Calu3 (cell line): ENCODE results near the gene CCDC85C. TPM values are rescaled to one million over a fixed set of nuclear protein-coding genes. Genes with fewer than 3 reads are reported as not detected.

Experiments used
- BruUV-seq: library from RNA; stranded (reverse); fragments of 400-500 nt; replicated peaks from 2 replicates; lab custom pipeline; 2021; lab: Mats Ljungman, UMichigan
- CTCF ChIA-PET: fragments of 300-600 bp; sonication (Branson Sonifier 250); formaldehyde crosslinking; loops from one replicate; lab custom pipeline; 2022; ENCODE audit warnings: antibody characterized with exemption; lab: Charles Lee
- DNase-seq: peaks from one replicate; pipeline ENCODE4 v3.0.0; 2022
- H3K27ac Mint-ChIP-seq: one replicate; pipeline ENCODE4 v1.8.0; 2022; ENCODE audit warnings: mixed read lengths; ENCODE audit not compliant: unreplicated experiment
- H3K27me3 Mint-ChIP-seq: one replicate; pipeline ENCODE4 v1.8.0; 2022; ENCODE audit warnings: mixed read lengths; ENCODE audit not compliant: unreplicated experiment
- H3K36me3 Mint-ChIP-seq: one replicate; pipeline ENCODE4 v1.8.0; 2022; ENCODE audit warnings: mild to moderate bottlenecking, moderate library complexity, mixed read lengths; ENCODE audit not compliant: insufficient read depth, unreplicated experiment
- H3K4me1 Mint-ChIP-seq: one replicate; pipeline ENCODE4 v1.8.0; 2022; ENCODE audit warnings: mild to moderate bottlenecking, low read depth, mixed read lengths; ENCODE audit not compliant: unreplicated experiment
- H3K4me3 Mint-ChIP-seq: one replicate; pipeline ENCODE4 v1.8.0; 2022; ENCODE audit warnings: mild to moderate bottlenecking, low read depth, moderate library complexity, mixed read lengths; ENCODE audit not compliant: unreplicated experiment
- H3K9me3 Mint-ChIP-seq: one replicate; pipeline ENCODE4 v1.8.0; 2022; ENCODE audit warnings: low read depth, mixed read lengths; ENCODE audit not compliant: unreplicated experiment
- CTCF ChIP-seq: fragments of 200-600 bp; IDR thresholded peaks from one replicate; pipeline ENCODE4 v1.8.0; 2022; ENCODE audit warnings: antibody characterized with exemption; ENCODE audit not compliant: unreplicated experiment
- intact Hi-C: fragments of 100-400 bp; cut with micrococcal nuclease; formaldehyde crosslinking; loops from one replicate; pipeline ENCODE4 v1.10.0; 2022; ENCODE audit not compliant: unreplicated experiment
- total RNA-seq: library from RNA; stranded (reverse); gene quantifications from 2 replicates; pipeline ENCODE4 v1.2.3, GENCODE V29; 2022

The CCDC85C gene
- total RNA-seq, 1 experiment from 2014 or later, result 45.1 TPM

GRCh38 chr14:99560403-99560802 lies 43.6 kb downstream of the CCDC85C start:
- Mint-ChIP-seq H3K4me3 (no peak overlapping the region), H3K27ac (no peak overlapping the region), H3K27me3 (no peaks in the 10 kb centered on the region), H3K9me3 (no peaks in the 10 kb centered on the region), H3K4me1 (peaks cover 48% of the 10 kb centered on the region), H3K36me3 (peaks cover 12% of the 10 kb centered on the region)
- no peak for DNase-seq
- no TSS peak for BruUV-seq
- TF ChIP-seq CTCF, result no peak
- CTCF ChIA-PET, result no interaction called here
- intact Hi-C loops, result loop anchor here (5.0 kb wide), 1 partner anchor 42 kb away; the partner anchor contains the start of gene CCDC85C

GRCh38 chr14:99559286-99559990 lies 44.6 kb downstream of the CCDC85C start:
- no peak overlapping the region for H3K4me3 Mint-ChIP-seq
- CTCF ChIA-PET, result interaction anchor here (0.7 kb wide), 1 partner anchor 269 kb away, joined by 3 read pairs; no protein-coding TSS in a partner anchor
- DNase-seq, result no peak
- H3K9me3 Mint-ChIP-seq, result no peaks in the 10 kb centered on the region
- H3K4me1 Mint-ChIP-seq, result peaks cover 48% of the 10 kb centered on the region
- no peak for TF ChIP-seq CTCF
- H3K27ac Mint-ChIP-seq, result no peak overlapping the region
- H3K36me3 Mint-ChIP-seq, result peaks cover 7% of the 10 kb centered on the region
- no TSS peak for BruUV-seq
- H3K27me3 Mint-ChIP-seq, result no peaks in the 10 kb centered on the region
- intact Hi-C loops, result no loop called here

- H3K4me3 Mint-ChIP-seq, result no peak overlapping the region
- no peak overlapping the region for H3K27ac Mint-ChIP-seq
- intact Hi-C loops, result no loop called here
- DNase-seq, result no peak
- H3K27me3 Mint-ChIP-seq, result no peaks in the 10 kb centered on the region
- H3K4me1 Mint-ChIP-seq, result peaks cover 36% of the 10 kb centered on the region
- H3K9me3 Mint-ChIP-seq, result no peaks in the 10 kb centered on the region
- TF ChIP-seq CTCF, result no peak
- CTCF ChIA-PET, result no interaction called here
- H3K36me3 Mint-ChIP-seq, result no peaks in the 10 kb centered on the region
- no TSS peak for BruUV-seq
Measured at GRCh38 chr14:99556134-99556791, 47.7 kb downstream of the CCDC85C start.

GRCh38 chr14:99554757-99555531 lies 49.1 kb downstream of the CCDC85C start:
- no peak for DNase-seq
- TF ChIP-seq CTCF, result no peak
- Mint-ChIP-seq H3K36me3 (no peaks in the 10 kb centered on the region), H3K27me3 (no peaks in the 10 kb centered on the region), H3K27ac (no peak overlapping the region), H3K4me3 (no peak overlapping the region), H3K4me1 (peaks cover 41% of the 10 kb centered on the region), H3K9me3 (no peaks in the 10 kb centered on the region)
- intact Hi-C loops, result no loop called here
- CTCF ChIA-PET, result interaction anchor here (1.9 kb wide), 1 partner anchor 8 kb away, joined by 5 read pairs; no protein-coding TSS in a partner anchor
- no TSS peak for BruUV-seq
